ENCODE results near the gene AFAP1.

Gene AFAP1

DNA sequence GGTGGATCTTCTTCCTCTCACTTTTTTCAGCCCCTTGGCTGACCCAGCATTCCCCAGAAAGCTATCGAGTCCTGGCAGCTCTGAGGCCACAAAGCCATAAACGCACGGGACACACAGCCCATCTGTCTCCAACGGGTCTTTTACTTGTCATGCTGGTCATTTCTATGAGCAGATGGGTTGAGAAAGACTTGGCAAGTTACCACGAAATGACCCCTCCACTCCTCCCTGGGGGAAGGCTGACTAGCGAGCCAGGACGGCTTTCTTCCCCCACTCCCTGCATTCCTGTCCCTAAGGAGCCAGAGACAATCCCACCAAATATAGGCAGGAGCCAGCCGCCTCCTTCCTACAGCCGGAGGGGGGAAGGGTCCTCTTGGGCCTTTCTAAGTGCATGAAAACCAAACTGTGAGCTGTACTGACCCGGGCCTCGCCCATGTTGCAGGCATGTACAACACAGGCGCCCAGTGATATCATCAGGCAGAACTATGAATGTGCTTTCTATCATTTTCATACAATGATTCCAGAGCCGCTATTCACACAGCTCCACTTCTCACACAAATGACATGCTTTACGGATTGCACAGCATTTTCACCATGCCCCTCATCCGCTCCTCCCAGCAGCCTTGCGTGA, 28.6 kb downstream of the AFAP1 start:
- peak; percentile 86 to 87 for DNase-seq (ENCODE audit: low read depth in 2 of 2)

DNA sequence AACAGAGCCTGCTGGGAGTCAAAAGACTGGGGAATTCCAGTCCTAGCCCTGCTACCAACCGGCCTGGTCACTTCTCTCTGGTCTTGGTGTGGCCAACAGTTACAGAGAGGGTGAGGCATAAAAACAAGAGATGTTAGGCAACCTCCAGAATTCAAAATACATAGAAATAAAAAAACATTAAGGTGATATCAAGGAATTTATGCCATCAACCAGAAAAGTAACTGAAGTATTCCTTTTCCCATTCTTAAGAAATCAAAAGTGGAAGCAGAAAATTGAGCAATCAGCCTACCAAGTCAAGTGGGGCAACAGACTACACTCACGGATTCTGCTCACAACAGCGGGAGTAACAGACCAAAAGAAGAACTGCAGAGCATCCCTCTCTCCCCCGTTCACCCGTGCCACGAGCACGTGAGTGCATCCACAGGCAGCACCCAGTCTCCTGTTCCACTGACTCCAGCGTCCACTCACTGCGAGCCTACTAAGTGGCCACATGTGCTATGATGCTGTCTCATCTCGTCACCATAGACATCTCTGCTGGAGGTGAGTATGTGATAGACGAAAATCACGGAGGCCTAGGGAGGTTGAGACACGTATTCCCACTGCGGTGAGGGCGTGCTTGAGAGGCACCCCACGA, 29.3 kb downstream of the AFAP1 start:
- no peak for DNase-seq (ENCODE audit: low read depth in 2 of 2)

DNA sequence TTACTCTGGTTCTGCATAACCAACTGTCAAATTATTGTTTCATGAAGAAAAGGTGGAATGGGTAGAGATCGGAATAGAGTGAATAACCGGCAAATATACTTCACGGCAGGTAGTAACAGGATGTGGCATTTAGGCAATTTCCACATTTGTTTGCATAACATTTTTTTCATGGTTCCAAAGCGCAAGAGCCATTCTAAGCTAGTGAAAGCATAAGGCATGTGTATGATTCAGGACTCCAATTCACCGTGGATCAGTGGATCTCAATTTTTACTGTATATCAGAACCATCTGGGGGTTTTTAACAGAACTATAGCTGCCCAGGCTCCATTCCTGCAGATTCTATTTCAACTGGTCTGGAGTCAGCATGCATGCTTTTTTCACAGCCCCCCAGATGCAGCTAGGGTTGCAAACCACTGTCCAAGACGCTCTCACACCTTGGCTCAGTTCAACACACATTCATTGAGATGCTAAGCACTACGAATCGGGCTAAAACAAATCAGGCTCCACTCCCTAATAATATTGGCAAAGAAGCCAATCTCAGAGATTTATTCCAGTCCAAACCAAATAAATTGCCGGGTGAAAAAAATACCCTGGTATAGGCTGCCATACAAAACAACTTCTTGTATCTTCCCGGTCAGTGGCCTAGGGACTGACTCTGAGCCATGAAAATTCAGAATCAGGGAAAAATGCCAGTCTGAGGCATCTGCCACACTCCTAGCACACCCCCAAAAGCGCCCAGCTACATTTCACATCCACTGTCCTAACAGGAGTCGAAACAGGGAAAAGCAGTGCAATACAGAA, 30.0 kb downstream of the AFAP1 start:
- DNase-seq (ENCODE audit: low read depth in 2 of 2) = no peak

DNA sequence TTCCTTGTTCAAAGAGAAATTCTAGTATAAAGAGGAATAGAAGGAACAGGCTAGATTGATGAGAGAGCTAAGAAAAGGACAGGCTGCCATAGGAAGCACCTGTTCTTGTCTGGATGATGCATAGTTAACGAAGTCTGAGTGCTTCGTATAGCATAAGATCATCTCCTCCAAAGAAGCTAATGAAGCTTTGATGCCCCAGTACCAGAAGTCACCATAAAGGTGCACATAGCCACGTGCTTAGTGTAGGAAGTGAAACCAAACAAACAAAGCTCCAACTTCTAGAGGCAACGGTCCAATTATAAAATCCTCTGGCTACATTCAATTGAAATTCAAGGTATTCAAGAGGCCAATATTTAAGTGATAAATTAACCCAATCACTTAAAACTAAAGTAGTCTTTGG, 31.0 kb downstream of the AFAP1 start:
- DNase-seq (ENCODE audit: low read depth in 2 of 2) = no peak

DNA sequence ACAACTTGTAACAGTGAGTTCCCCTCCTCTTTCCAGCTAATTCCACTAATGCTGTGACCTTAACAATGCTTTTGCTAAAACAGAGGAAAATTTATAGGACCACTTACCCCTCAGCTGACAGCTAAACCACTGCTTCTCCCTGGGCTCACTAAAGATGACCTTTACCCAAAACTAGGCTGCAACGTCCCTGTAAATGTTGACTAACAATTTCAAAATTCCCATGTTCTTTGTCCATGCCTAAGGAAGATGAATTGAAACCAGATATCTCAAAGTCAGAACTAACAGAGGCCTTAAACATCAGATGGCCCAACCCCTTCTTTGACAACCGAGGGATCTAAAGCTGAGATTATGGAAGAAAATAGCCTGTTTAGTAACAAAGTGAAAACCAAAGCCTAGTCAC, 32.5 kb downstream of the AFAP1 start:
- no peak for DNase-seq (ENCODE audit: low read depth in 2 of 2)

DNA sequence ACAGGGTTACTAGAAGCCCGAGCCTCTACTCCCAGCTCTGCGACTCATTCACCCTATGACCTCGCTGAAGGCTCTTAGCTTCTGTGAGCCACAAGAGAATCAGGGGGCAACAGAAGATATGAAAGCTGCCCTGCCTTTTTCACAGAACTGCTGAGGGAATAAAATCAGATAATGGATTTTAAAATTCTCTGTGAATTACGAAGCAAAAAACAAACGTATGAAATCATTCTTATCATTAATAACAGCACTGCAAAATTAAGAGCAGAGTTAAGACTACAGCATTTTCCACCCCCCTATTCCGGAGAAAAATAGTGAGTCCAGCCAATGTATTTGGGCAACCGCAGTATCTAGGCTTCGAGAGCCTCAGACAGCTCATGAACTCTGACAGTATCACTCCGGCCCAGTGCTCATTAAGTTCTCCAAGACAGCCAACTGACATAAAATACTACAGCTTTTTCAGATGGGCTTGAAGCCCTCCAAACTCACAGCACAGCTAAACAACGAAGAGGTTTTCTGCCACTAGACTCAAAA, 33.4 kb downstream of the AFAP1 start:
- no peak for DNase-seq (ENCODE audit: low read depth in 2 of 2)

DNA sequence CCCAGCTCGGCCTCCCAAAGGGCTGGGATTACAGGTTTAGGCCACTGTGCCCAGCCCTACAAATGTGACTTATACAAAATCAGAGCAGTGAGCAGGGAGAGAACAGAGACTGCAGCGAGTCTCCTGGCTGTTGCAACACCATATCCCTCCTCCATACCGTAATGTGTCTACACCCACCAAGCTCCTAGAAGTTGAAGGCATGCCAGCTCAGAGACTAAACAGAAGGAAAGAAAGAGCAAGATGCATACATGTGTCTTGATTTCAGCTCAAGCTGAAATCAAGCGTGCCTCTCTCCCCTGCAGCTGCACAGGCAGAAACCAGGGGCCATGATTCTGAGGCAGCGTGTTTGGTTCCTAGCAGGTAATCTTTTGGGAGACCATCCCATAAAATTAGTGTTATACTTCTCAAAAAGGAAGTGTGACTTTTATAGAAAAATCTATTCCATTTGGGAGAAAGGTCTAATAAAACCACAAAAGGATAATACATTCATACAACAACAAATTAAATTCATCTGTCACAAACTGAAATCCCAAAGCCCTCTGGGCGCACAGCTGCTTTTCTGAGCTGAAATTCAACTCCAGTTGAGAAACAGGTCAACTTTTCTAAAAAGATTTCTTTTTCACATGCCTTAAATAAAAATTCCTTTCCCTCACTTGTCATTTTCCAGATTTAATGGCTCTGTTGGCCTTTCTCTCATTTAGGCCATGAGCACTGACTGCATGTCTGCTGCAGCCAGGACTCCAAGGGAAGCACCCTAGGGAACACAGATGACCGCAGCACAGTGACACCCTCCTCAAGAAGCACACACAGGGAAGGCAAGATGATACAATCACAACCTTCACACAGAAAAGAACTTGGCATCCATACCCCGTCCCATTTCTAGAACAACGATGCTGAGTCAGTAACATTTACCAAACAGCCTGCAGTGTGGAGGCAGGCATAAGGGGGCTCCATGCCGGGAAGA, 34.4 kb downstream of the AFAP1 start:
- DNase-seq (ENCODE audit: low read depth in 2 of 2) = peak; percentile 91 to 92

DNA sequence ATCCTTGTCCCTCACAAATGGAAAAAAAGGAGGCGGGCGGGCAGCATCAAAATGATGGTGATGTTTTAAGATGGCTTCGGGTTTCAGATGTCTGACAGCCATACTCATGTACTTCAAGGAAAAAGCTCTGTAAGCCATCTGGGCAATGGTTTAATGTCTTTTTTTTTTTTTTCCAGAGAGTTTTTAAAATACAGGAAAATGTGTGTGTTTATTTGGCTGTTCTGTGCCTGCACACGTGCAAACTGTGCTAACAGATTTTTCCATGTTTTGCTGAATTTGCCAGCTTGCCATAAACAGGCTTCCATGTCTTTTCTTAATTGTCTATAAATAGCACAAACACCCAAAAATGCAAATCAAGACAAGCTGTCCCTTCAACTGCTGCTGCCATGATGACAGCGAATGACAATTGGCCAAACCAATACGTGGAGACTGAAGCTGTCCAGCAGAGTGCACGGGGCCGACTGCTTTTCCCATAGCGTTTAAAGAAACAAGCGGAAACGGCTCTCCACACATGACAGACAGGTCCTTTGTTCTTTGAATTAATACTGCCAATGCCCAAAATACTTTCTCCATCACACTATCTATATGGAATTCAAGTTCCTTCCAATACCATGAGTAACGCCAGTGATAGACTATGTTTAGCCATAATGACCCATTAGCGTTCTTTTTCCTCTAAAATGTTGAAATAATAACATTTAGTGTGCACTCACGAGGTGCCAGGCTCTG, 35.7 kb downstream of the AFAP1 start:
- peak; percentile 75 to 76 for DNase-seq (ENCODE audit: low read depth in 2 of 2)

DNA sequence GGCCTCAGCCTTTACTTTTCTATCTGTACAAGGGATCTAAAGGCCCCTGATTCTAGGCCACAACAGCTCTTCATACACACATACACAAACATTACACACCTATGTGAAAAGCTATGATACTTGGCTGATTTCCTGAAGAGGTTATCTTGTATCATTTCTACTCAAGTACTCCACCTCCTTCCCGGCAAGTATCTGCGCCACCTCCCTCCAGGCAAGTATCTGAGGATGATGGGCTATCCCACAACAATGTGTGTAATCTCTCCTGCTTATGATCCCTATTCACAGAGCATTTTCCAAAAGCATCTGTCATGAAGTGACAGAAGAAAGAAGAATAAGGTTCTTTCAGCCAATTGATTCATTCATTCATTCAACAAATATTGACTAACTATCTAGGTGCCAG, 36.8 kb downstream of the AFAP1 start:
- no peak for DNase-seq (ENCODE audit: low read depth in 2 of 2)

DNA sequence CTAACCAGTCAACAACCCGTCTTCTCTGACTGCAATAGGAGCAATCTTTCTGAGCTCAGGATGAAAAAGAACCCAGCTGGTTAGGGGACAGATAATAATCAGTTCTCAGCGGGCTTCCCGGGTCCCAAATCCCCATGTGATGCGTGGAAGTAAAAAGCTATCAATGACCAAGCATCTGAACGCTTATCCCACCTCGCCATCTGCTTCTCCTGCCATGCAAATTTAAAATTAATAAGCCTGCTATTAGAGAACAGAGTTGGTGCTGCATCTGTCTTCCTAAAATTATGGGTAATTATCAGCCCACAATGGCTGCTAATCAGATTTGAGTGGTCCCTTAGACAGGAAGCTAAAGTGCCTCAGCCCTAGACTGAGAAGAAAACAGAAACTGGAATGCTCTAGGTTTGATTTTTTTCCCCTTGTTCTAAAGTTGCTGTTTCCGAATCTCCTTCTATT, 37.5 kb downstream of the AFAP1 start:
- no peak for DNase-seq (ENCODE audit: low read depth in 2 of 2)

DNA sequence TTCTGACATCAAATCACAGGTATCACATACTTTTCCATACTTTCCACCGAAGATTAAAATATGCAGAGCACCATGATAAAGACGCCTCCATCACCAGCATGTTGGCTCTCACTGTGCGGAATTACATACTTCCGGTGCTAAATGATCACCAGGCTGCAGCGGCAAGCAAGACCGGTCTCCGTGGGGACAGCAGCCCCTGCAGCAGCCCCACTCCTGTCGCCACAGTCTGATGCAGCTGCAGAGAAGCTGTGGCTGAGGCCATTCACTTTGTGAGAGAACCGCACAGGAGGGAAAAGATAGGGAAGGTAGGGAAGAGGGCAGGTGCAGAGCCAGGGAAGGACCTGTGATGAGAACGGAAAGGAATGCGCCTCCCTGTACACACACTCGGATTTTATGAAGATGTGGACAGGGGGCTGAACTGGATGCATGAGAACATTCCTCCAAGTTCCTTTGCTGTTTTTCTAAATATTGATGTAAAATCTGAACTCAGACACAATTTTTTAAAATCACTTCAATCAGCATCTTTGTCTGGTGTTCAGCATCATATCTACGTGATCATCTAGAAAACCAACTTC, 38.3 kb downstream of the AFAP1 start:
- no peak for DNase-seq (ENCODE audit: low read depth in 2 of 2)

DNA sequence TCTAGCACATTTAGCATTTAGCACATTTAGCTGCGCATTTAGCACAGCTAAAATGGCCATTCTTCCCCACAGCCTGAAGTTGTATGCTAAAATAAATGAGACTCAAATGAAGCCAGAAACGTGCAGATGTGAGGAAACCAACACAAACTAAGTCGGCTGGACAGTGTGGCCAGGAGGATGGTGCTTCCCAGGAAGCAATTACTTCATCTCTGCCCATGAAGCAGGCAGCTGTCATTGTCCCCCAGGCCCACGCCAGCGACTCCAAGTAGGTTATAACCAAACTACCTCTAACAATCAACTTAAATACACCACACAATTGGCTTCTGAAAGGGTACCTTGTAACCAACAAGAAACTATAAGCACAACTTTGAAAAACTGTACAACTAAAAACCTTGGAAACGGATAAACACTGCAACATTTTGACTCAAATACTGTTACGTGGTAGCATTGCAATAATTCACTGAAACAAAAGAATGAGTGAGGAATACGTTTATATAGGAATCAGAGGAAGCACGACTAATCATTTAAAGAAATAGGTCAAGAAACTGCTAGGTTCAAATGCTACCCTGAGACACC, 39.2 kb downstream of the AFAP1 start:
- DNase-seq (ENCODE audit: low read depth in 2 of 2) = no peak

DNA sequence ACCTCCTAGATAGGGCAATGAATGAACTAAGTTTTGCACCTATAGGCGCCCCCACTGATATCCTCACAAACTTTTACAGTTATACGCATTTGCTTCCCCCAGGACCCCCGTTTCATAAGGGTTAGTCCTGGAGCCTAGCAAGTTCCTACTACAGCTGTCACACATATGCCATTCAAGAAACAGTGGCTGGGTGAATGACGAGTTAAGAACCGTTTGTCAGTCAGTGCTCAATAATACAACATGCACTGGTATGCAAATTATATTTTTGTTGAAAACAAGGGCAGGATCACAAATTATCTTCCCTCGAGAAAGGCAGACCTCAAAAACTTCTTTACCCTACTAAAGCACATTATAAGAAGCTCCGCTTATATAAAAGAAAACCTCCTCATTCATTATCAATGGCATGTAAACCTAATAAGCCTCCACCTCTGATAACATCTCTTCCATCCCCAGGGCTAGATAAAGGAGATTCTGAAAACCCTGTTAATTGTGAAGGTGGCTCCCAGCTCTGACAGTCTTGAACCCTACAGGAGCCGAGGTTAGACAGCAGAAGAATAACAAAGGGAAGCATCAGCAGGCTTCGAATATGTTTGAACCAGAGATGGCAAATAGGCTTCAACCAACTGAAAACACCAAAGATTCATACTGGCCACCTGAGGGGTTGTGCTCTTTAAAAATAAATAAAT, 40.3 kb downstream of the AFAP1 start:
- no peak for DNase-seq (ENCODE audit: low read depth in 2 of 2)

DNA sequence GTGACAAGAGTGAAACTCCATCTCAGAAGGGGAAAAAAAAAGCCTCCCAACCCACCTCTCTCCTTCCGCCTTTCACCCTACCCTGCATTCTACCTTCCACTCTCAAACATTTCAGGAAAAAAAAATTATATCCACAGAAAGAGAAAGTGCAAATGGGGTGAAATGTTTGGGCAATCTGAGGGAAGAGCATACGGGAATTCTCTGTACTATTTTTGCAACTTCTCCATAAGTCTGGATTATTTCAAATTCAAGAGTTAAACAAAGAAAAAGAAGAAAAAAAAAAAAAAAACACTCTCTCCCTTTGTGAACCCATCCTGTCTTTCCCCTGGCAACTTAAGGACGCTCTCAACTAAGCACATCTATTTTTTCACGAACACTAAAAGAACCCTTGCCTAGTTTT, 41.3 kb downstream of the AFAP1 start:
- DNase-seq (ENCODE audit: low read depth in 2 of 2) = no peak

DNA sequence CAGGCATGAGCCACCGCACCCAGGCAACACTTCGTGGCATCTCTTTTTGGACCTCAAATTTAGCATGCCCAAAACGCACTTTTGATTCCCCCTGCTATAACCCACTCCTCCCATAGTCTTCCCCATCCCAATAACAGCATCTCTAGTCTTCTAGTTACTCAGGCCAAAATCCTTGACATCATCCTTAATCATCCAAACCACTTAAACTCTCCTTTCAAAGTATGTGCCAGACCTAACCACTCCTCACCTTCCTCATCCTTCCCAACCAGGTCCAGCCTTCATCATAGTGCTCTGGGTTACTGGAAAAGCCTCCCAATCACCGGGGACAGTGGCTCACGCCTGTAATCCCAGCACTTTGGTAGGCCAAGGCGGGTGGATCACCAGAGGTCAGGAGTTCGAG, 41.9 kb downstream of the AFAP1 start:
- no peak for DNase-seq (ENCODE audit: low read depth in 2 of 2)

DNA sequence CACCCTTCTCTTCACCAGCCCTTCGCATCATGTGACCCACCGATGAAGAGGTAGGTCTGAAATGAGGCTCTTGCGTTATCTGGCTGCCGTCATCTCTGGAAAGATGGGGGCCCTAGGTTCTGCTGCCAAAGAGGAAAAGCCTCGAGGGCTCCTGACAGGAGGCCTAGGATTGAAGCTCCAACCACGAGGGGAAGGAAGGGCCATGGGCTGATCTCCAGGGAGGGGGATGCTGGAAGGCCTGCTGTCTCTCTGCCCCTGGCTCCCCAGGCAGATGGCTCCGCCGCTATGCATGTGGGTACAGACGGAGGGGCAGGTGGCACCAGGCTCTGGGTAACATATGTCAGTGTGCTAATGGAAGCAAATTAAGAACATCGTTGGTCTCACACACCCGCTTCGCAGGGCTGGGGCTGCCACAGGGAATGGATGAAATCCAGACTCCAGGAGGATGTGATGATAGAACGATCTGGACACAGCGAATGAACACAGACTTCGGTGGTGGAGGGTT, 44.9 kb downstream of the AFAP1 start:
- DNase-seq (ENCODE audit: low read depth in 2 of 2) = no peak

DNA sequence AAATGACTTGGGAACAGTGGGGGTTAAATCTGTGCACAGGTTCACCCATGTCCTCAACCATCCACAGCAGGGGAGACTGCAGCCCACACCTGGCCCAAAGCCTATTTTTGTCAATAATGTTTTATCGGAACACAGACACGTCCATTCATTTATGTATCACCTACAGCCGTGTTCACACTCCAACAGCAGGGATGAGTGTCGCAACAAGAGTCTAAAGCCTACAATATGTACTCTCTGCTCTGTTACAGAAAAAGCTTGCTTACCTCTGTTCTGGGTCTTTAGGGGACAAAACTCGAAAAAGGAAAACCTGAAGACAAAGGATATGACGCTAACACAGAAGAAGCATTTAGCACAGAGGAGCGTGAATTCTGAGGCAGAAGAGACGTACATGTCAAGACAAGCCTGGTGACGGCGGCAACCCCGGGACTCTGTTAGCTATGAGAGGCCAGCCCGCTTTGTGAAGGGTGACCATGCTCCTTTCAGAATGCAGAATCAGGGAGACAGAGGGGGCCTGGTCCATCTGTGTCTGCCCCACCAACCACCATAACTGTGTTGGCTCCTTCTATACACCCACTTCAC, 45.5 kb downstream of the AFAP1 start:
- DNase-seq (ENCODE audit: low read depth in 2 of 2) = no peak

DNA sequence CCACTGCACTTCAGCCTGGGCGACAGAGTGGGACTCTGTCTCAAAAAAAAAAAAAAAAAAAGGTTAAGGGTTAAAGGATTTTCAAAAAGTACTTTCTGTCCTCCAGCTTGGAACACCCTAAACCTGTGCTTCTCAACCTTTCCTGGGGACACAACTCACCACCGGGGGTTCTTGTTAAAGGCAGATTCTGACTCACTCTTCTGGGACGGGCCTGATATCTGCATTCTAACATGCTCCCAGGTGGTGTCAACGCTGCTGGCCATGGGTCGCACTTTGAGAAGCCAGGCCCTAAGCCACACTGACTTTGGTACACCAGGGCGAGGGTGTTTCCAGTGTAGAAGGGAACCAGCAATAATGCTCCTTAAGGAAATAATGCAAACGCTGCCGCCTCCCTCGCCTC, 46.1 kb downstream of the AFAP1 start:
- DNase-seq (ENCODE audit: low read depth in 2 of 2) = no peak
